PFSK-1 (cell line): ENCODE measurements around the gene RORB.

ENCODE experiments used
- POLR2AphosphoS5 ChIP-seq: IDR thresholded peaks from 2 replicates; pipeline ENCODE4 v1.6.1; 2012; ENCODE audit warnings: low read depth, mild to moderate bottlenecking, control low read depth, low read length, moderate library complexity
- TF ChIP-seq, protein P1 (sequence below), 2 experiments: IDR thresholded peaks; 2 replicates each; pipeline versions ENCODE4 v1.6.1 to v1.8.0; 2011 to 2012; ENCODE audit warnings: low read depth in 2 of 2, low read length in 2 of 2, control low read depth in 1 of 2, inconsistent platforms in 1 of 2, mild to moderate bottlenecking in 1 of 2, moderate library complexity in 1 of 2; ENCODE audit not compliant: insufficient read depth in 1 of 2

DNA sequence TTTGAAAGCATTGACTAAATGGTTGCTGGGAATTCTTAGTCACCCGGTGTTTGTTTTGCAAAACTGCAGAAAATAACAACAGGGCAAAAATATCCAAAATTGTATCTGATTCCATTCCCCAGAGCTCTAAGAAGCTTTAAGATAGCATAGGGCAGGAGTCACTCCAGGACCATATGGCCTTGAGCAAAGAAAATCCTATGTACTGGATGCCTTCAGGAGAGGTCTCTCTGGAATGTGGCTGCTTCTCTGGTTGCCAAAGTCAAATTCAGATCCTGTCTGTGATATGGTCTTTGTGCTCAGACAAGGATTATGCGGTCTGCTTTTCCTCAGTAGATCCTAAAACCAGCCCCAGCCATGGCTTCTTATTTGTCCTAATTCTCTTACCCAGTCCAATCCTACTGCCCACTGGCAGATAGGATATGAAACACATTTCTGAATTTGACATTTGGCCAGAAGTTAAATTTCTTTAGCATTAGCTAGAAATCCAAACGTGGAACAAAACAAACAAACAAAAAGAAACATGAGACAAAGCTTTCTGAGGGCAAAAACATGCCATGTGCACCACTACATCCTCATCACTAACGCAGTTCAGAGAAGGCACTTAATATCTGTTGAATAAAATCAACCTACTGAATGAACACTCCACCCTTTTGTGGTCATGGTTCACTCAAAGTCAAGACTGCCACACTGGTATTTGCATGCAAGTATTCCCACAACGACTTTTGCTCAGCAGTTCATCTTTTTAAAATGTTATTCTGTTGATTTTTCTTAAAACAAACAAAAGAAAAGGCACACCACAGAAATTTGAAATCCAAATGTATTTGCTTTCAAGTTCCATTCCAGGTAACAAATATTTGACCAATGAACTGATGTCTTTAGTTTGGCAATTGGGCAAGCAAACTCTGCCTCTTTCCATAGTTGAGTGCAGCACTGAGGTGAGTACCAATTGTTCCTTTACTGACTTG lies 224.8 kb downstream of the RORB start:
- TF ChIP-seq, protein P1, sequence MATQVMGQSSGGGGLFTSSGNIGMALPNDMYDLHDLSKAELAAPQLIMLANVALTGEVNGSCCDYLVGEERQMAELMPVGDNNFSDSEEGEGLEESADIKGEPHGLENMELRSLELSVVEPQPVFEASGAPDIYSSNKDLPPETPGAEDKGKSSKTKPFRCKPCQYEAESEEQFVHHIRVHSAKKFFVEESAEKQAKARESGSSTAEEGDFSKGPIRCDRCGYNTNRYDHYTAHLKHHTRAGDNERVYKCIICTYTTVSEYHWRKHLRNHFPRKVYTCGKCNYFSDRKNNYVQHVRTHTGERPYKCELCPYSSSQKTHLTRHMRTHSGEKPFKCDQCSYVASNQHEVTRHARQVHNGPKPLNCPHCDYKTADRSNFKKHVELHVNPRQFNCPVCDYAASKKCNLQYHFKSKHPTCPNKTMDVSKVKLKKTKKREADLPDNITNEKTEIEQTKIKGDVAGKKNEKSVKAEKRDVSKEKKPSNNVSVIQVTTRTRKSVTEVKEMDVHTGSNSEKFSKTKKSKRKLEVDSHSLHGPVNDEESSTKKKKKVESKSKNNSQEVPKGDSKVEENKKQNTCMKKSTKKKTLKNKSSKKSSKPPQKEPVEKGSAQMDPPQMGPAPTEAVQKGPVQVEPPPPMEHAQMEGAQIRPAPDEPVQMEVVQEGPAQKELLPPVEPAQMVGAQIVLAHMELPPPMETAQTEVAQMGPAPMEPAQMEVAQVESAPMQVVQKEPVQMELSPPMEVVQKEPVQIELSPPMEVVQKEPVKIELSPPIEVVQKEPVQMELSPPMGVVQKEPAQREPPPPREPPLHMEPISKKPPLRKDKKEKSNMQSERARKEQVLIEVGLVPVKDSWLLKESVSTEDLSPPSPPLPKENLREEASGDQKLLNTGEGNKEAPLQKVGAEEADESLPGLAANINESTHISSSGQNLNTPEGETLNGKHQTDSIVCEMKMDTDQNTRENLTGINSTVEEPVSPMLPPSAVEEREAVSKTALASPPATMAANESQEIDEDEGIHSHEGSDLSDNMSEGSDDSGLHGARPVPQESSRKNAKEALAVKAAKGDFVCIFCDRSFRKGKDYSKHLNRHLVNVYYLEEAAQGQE (IDR thresholded peaks at IDR 0.05; ENCODE audit: insufficient read depth in 1 of 2, low read depth in 2 of 2, low read length in 2 of 2) = no peak
- no peak for TF ChIP-seq POLR2AphosphoS5
